Measurements from ENCODE around the gene C2CD4A.

Gene C2CD4A

DNA sequence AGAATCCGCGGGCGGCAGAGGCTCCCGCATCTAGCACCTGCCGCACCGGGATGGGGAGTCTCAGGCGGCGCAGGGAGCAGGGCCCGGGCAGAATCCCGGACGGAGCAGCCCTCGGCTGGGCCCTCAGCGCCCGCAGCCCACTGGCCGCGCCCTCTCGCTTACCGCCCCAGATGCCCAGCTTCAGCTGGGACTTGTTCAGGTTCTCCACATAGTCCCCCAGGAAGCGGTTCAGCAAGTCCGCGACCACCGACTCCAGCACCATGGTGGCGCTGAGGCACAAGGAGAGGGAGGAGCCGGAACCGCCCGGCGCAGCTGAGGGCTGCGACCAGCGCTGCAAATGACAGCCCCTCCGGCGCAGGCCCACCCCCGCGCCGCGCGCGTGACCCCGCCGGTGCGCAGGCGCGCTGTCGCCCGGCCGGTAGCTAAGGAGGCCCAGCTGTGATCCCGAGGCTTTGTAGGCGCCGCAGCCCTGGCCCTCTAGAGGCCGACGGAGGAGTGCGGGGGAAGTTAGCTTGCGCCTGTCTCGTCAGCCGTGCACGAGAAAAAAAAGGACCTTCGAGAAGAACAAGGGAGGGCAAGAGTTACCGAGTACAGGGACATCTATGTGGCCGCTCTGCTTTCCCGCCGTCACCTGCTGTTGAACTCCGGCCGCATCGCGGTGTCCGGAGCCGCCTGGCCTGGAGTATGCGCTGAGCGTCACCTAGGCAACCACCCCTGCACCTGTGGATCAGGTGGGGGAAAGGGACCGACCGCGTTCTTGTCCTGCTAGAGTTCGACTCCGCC, 6.5 kb upstream of the C2CD4A start, which contains the start of gene VPS13C:
VPS13C (minus strand) TSS at position 335 of the 783 bp plus-strand sequence; CDS start at position 262, 73 bp downstream.
- peak within 1 kb of the TSS; percentile 78 for H3K4me3 ChIP-seq (ENCODE audit: low read length)
- peak; percentile 89 for DNase-seq (ENCODE audit: low read depth)
- TF ChIP-seq, protein P1, sequence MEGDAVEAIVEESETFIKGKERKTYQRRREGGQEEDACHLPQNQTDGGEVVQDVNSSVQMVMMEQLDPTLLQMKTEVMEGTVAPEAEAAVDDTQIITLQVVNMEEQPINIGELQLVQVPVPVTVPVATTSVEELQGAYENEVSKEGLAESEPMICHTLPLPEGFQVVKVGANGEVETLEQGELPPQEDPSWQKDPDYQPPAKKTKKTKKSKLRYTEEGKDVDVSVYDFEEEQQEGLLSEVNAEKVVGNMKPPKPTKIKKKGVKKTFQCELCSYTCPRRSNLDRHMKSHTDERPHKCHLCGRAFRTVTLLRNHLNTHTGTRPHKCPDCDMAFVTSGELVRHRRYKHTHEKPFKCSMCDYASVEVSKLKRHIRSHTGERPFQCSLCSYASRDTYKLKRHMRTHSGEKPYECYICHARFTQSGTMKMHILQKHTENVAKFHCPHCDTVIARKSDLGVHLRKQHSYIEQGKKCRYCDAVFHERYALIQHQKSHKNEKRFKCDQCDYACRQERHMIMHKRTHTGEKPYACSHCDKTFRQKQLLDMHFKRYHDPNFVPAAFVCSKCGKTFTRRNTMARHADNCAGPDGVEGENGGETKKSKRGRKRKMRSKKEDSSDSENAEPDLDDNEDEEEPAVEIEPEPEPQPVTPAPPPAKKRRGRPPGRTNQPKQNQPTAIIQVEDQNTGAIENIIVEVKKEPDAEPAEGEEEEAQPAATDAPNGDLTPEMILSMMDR (IDR thresholded peaks at IDR 0.05; ENCODE audit: insufficient read depth, low read depth, low read length, missing control alignments): peak; percentile 68

DNA sequence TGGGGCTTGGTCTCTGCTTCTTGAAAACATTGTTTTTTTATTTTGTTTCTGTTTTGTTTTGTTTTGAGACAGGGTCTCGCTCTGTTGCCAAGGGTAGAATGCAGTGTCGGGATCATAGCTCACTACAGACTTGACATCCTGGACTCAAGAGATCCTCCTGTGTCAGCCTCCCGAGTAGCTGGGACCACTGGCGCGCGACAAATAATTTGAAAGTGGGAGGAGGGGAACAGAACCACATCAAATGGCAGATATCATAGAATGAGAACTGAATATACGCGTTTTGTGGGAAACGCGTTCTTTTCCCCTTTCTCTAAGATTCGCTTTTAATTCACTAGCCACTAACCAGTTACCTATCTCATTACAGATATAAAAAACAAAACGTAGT, 5.9 kb upstream of the C2CD4A start:
- no peak for DNase-seq (ENCODE audit: low read depth)
- TF ChIP-seq, protein P1 (IDR thresholded peaks at IDR 0.05; ENCODE audit: insufficient read depth, low read depth, low read length, missing control alignments): no peak
- peak overlapping the region; percentile 78 for H3K4me3 ChIP-seq (ENCODE audit: low read length)

DNA sequence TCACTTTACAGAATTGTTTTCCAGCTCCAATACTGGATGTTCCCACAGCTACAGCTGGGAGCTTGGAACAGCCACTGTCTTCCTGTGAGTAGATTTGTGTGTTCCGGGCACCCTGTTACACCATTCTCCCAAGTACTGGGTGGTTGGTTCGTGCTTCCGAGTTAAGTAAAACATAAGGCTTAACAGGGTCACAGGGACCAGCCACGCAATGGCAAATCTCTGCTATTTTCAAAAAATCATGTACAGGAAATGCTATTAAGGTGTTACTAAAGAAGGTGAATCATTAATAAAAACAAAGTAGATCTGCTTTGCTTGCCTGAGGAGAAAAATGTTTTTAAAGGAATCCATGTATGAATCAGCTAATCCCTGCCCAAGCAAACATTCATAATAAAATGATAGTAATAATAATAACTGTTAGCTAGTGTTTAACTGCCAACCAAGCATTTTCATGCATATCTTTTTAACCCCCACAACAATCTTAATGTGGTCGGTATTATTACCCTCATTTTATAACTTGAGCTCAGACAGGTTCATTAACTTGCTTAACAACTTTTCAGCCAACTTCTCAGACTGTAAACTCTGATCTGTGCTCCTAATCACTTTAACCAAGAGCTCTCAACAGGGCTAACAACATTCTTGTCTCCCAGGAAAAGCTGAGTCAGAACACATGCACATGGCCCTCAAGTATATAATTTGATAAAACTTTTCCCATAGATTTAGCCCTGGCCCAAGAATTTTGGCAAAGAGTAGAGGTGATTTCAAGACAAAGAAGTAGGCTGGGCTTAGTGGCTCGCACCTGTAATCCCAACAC, 2.7 kb upstream of the C2CD4A start:
- TF ChIP-seq, protein P1 (IDR thresholded peaks at IDR 0.05; ENCODE audit: insufficient read depth, low read depth, low read length, missing control alignments): no peak
- H3K4me3 ChIP-seq (ENCODE audit: low read length): peak overlapping the region; percentile 13
- peak; percentile 88 for DNase-seq (ENCODE audit: low read depth)

DNA sequence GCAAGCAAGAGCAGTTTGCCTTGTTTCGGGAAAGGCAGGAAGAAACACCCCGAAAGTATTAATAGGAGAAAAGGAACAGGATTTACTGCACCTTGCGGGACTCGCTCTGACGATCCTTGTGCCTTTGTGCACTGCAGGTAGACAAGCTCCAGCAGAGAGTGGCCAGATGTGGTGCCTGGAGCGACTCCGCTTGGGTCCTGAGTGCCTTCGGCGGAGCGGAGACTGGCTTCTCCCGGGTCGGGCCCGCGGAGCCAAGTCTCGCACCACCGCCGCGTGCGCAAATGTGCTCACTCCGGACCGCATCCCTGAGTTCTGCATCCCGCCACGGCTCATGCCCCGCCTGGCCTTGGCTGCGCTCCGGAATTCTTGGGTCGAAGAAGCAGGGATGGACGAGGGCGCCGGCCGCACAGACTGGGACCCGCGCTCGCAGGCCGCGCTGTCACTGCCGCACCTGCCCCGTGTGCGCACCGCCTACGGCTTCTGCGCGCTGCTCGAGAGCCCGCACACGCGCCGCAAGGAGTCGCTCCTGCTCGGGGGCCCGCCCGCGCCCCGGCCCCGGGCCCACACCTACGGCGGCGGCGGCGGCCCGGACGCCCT, 769 bp downstream of the C2CD4A start:
- H3K4me3 ChIP-seq (ENCODE audit: low read length): peak overlapping the region; percentile 39
- DNase-seq (ENCODE audit: low read depth): peak; percentile 30
- TF ChIP-seq, protein P1 (IDR thresholded peaks at IDR 0.05; ENCODE audit: insufficient read depth, low read depth, low read length, missing control alignments): no peak

DNA sequence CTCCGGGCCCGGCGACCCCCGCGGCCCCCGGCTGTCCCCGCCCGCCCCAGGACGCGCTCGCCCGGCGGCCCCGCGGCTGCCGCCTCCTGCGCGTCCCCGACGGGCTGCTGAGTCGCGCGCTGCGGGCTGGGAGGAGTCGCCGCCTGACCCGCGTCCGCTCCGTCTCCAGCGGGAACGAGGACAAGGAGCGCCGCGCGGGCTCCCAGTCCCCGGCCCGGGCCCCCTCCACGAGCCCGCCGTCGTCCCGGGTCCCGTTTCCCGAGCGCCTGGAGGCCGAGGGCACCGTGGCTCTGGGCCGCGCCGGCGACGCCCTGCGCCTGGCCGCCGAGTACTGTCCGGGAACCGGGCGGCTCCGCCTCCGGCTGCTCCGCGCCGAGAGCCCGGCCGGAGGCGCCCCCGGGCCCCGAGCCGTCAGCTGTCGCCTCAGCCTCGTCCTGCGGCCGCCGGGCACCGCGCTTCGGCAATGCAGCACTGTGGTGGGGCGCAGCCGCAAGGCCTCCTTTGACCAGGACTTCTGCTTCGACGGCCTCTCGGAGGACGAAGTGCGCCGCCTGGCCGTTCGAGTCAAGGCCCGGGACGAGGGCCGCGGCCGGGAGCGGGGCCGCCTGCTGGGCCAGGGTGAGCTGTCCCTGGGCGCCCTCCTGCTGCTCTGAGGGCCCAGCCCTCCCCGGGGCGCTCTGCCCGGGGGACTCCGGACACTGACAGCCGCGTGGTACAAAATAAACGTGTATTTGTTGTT, 1.5 kb downstream of the C2CD4A start:
- peak overlapping the region; percentile 15 for H3K4me3 ChIP-seq (ENCODE audit: low read length)
- TF ChIP-seq, protein P1 (IDR thresholded peaks at IDR 0.05; ENCODE audit: insufficient read depth, low read depth, low read length, missing control alignments): no peak
- DNase-seq (ENCODE audit: low read depth): peak; percentile 16

DNA sequence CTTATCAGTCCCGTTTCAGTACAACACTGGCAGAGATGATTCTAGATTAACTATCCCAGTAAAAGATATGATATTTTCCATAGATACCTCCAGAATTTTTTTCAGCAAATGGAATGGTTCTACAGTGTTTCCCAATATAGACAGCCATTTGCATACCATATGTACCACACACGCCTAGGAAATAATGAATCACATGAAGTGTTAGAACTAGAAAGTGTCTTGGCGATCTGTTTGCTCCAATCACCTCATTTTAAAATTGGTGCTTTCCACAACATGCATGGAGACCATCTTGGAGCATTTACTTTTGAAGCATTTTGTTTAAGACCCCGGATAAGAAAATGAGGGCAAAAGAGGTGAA, 2.0 kb downstream of the C2CD4A start:
- TF ChIP-seq, protein P1 (IDR thresholded peaks at IDR 0.05; ENCODE audit: insufficient read depth, low read depth, low read length, missing control alignments): no peak
- DNase-seq (ENCODE audit: low read depth): peak; percentile 62
- no peak overlapping the region for H3K4me3 ChIP-seq (ENCODE audit: low read length)
